ENCODE results near the gene TRHDE. TPM values are rescaled to one million over a fixed set of nuclear protein-coding genes. Genes with fewer than 3 reads are reported as not detected.

The TRHDE gene
- total RNA-seq, 2 donors from 2014 or later, result 3.1 to 4.1 TPM

GRCh38 chr12:72256725-72257124 lies 15.4 kb upstream of the TRHDE start:
- H3K4me1 ChIP-seq (replicated peaks), result no peaks in the 10 kb centered on the region
- no peak overlapping the region for H3K27ac ChIP-seq
- no peak for DNase-seq (ENCODE audit: low spot score)
- no peaks in the 10 kb centered on the region for H3K9me3 ChIP-seq
- TF ChIP-seq CTCF (IDR thresholded peaks at IDR 0.05) (no peak), POLR2A (IDR thresholded peaks at IDR 0.05) (no peak), POLR2AphosphoS5 (IDR thresholded peaks at IDR 0.05) (no peak)
- no peak overlapping the region for H3K4me3 ChIP-seq
- H3K27me3 ChIP-seq (replicated peaks; ENCODE audit: insufficient read depth), result no peaks in the 10 kb centered on the region
- H3K36me3 ChIP-seq, result no peaks in the 10 kb centered on the region
- WGBS, result 96% methylated on average over 1 of the region's 1 CpG
- intact Hi-C loops (cut with DNase I), result no loop called here

- 52% methylated on average over 2 of the region's 2 CpGs for WGBS
- H3K4me1 ChIP-seq (replicated peaks), result no peaks in the 10 kb centered on the region
These were observed 10.3 kb upstream of the TRHDE start for GRCh38 chr12:72261885-72262284.

GRCh38 chr12:72264548-72265175 lies 7.5 kb upstream of the TRHDE start:
- Histone ChIP-seq H3K36me3 (no peaks in the 10 kb centered on the region), H3K27me3 (replicated peaks; ENCODE audit: insufficient read depth) (no peaks in the 10 kb centered on the region), H3K4me1 (replicated peaks) (no peaks in the 10 kb centered on the region), H3K4me3 (no peak overlapping the region), H3K27ac (no peak overlapping the region), H3K9me3 (no peaks in the 10 kb centered on the region)
- intact Hi-C loops (cut with DNase I), result no loop called here
- WGBS, result 55% methylated on average over 1 of the region's 1 CpG
- TF ChIP-seq CTCF (IDR thresholded peaks at IDR 0.05) (peak in 3 of 4 experiments; percentile 13 to 17 (median 16)), POLR2AphosphoS5 (IDR thresholded peaks at IDR 0.05) (no peak)
- no peak for DNase-seq (ENCODE audit: low spot score)

More at GRCh38 chr12:72261885-72262284, 10.3 kb upstream of the TRHDE start:
- Histone ChIP-seq H3K27ac (no peak overlapping the region), H3K27me3 (replicated peaks; ENCODE audit: insufficient read depth) (no peaks in the 10 kb centered on the region), H3K4me3 (no peak overlapping the region), H3K9me3 (no peaks in the 10 kb centered on the region), H3K36me3 (no peaks in the 10 kb centered on the region)
- no peak for TF ChIP-seq CTCF (IDR thresholded peaks at IDR 0.05)
- DNase-seq (ENCODE audit: low spot score), result no peak
- intact Hi-C loops (cut with DNase I), result no loop called here

GRCh38 chr12:72267974-72268373 lies 4.2 kb upstream of the TRHDE start:
- TF ChIP-seq POLR2A (IDR thresholded peaks at IDR 0.05) (no peak), POLR2AphosphoS5 (IDR thresholded peaks at IDR 0.05) (no peak), CTCF (IDR thresholded peaks at IDR 0.05) (no peak)
- intact Hi-C loops (cut with DNase I), result no loop called here
- no peak overlapping the region for H3K4me3 ChIP-seq
- no peak overlapping the region for H3K27ac ChIP-seq
- H3K27me3 ChIP-seq (replicated peaks; ENCODE audit: insufficient read depth), result no peaks in the 10 kb centered on the region
- no peak for DNase-seq (ENCODE audit: low spot score)
- H3K36me3 ChIP-seq, result no peaks in the 10 kb centered on the region
- 56% methylated on average over 2 of the region's 2 CpGs for WGBS
- no peaks in the 10 kb centered on the region for H3K4me1 ChIP-seq (replicated peaks)
- no peaks in the 10 kb centered on the region for H3K9me3 ChIP-seq

GRCh38 chr12:72268386-72268785 lies 3.8 kb upstream of the TRHDE start:
- 48% methylated on average over 2 of the region's 2 CpGs for WGBS
- Histone ChIP-seq H3K27me3 (replicated peaks; ENCODE audit: insufficient read depth) (no peaks in the 10 kb centered on the region), H3K9me3 (no peaks in the 10 kb centered on the region), H3K36me3 (no peaks in the 10 kb centered on the region), H3K27ac (no peak overlapping the region), H3K4me3 (no peak overlapping the region), H3K4me1 (replicated peaks) (no peaks in the 10 kb centered on the region)
- intact Hi-C loops (cut with DNase I), result no loop called here
- DNase-seq (ENCODE audit: low spot score), result no peak
- TF ChIP-seq POLR2AphosphoS5 (IDR thresholded peaks at IDR 0.05), result no peak
- no peak for TF ChIP-seq CTCF (IDR thresholded peaks at IDR 0.05)
- no peak for TF ChIP-seq POLR2A (IDR thresholded peaks at IDR 0.05)

Measured in prostate gland (tissue), 2 donors.